ENCODE results near the gene ZNF24.
A peak's percentile ranks its signal among the peaks of the same experiment; 100 is the strongest.

The ZNF24 gene

DNA sequence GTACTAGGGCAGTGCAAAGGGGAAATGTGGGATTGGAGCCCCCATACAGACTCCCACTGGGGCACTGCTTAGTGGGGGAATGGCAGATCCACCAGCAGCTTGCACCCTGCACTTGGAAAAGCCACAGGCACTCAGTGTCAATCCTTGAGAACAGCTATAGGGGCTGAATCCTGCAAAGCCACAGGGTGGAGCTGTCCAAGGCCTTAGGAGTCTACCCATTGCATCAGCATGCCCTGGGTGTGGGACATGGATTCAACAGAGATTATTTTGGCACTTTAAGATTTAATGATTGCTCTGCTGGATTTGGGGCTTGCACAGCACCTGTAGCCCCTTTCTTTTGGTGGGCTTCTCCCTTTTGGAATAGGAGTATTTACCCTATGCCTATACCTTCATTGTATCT is 8.6 kb upstream of the ZNF24 start:
- DNase-seq: no peak

DNA sequence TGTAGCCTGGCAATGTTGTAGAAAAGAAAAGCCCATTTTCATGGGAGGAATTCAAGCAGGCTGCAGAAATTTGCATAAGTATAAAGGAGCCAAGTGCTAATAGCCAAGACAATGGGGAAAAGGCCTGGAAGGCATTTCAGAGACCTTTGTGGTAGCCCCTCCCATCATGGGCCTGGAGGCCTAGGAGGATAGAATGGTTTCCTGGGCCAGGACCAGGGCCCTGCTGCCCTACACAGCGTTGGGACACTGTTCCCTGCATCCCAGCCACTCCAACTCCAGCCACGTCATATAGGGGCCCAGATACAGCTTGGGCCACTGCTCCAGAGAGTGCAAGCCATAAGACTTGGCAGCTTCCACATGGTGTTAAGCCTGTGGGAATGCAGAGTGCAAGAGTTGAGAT is 8.1 kb upstream of the ZNF24 start:
- DNase-seq: no peak

DNA sequence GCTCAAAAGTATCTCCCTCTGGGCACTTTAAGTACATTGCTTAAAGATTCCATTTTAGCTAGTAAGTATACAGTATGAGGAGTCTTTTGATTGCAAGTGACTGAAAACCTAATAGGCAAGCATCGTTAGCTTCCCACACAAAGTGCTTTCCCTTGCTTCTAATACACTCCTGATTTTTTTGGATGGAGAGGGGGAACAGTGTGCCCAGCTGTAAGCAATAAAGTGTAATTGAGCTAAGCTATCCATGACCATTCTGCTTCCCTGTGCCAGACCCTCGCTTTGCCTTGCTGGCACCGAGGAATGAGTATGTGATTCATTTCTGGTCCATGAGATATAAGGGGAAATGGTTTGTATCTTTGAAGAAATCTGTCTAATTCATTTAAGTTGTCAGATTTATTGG is 3.8 kb upstream of the ZNF24 start:
- DNase-seq: no peak

DNA sequence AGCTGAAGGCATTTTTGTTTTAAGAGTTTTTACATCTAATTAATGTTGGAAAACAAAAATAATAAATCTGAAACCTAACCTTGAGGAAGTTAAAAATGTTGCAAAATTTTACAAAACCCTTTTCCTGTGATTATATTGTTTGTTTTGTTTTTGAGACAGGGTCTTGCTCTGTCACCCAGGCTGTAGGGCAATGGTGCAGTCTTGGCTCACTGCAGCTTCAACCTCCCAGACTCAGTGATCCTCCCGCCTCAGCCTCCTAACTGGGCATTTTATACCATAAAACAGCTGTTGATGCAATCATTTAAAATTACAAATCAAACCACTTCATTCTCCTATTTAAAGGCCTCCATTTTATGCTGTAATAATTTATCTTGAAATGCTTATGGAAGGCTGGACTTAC is 1.7 kb upstream of the ZNF24 start:
- no peak for DNase-seq

DNA sequence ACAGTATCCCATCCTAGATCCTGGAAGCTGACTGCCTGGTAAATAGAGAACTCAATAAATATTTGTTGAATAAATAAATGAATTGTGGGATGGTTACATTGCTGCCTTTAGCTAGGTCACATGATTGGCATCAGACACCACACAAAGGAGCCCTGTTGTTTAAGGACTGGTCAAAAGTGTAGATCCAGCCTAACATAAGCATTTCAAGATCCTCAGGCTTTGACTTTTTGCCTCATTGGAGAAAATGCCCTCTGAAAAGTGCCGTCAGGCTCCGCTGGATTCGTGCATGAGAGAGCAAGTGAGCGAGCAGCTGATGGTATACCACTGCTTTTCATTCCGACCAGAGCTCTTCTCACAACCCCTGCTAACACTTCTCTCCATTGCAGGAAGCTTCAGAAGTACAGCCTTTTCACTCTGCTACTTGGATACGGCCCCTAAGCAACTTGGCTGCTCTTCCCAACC is 1.3 kb upstream of the ZNF24 start:
- DNase-seq: no peak

DNA sequence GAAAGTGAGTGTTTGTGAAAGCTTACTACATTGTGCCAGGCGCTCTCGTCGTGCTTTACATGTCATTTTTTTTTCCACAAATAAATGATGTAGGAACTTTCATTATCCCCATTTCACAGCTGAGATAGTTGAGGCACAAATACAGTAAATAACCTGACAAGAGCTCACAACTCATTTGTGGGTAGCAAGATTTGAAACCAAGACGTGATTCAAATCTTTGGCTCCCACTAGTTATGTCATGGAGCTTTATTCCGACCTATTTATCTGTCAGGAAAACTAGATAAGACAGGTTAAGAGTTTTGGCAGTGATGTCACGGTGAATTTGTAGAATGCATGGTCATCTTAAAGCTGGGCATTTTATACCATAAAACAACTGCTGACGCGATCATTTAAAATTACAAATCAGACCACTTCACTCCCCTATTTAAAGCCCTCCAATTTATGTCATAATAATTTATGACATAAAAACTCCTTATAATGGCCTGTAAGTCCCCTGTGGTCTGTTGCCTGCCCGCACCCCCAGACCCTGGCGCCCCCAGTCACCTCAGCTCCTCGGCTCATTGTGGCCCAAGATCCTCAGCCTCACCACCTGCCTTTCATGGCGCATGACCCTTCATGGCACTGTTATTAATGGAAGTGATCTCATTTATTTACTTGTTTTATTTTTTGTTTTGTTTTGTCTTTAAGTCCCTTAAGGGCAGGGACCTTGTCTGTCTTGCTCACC is 678 bp upstream of the ZNF24 start:
- DNase-seq: no peak

DNA sequence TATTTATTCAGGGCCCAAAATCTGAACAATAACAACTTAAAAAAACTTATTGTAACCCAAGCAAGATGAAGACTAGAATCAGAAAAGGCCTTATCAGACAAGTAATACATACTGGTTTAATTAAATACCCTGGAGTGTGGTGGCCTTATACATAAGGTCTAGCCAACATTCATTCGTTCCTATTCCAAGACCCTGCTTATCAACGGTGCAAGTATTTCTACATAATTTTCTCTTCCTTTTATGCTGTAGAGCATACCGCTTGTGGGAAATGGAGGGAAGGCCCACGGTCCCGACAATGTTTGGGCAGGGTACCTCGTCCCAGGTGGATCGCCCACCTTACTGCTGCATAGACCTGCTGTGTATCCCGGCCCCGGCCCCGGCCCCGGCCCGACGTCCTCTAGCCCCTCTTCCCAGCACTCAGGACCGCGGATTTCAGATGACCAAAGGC is 708 bp downstream of the ZNF24 start:
- peak; percentile 22 for DNase-seq

DNA sequence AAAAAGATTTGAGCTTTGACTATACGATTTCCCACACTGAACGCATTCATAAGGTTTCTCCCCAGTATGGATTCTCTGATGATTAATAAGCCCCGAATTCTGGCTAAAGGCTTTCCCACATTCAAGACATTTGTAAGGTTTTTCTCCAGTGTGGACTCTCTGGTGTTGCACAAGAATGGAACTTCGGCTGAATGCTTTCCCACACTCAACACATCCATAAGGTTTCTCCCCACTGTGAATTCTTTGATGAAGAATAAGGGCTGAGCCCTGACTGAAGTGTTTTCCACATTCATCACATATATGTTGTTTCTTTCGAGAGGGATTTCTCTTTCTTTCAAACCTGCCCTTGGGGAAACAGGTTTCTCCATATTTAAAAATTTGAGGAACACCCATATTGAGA is 6.9 kb downstream of the ZNF24 start:
- DNase-seq: no peak

DNA sequence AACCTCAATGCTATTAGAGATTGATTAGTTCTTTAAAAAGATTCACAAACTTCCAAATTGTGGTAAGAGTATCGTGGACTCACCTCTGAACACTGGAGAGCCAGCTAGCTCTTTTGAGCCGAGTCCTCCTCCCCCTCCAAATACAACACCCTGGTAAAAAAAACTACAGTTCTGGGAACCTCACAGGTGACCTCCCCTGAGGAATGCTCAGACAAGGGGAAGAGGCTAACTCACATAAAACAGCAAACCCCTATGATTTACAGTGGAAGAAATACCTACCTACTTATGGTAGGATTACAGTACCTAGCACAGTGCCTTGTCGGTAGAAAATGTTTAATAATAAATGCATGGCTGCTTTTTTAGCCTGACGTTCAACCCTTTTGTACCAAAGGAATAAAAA is 8.4 kb downstream of the ZNF24 start:
- DNase-seq: no peak

DNA sequence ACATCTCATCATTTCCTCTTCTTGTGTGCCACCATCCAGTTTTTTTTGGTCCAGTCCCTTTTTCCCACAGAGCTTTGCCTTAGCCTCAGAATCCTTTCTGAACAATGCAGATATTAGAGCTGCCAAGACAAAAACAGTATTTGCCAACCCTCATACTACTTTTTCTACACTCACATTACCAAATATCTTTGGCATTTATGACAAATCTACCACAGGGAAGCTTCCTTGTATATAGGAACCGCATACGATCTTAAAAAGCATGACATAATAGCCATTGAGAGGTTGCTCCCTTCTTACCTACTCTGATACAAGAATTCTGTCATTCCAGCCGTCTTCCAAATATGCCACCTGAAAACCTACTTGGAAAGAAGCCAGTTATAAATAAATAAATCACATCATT is 9.4 kb downstream of the ZNF24 start:
- no peak for DNase-seq

DNA sequence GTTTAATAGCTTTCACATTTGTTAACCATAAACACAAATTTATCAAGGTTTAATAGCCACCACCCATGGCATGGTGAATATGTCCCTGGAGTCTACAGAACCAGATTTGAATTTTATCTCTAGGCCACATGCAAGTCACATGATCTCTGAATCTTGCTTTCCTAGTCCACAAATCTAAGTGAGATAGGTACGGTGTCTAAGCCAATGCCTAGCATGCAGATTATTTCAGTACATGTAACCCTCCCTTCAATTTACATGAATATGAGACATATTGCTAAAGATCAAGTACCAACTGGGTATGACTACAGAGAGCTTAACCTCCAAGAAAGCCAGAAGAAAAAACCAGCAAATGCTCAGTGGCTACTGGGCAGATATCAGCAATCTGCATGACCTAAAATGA is 10.0 kb downstream of the ZNF24 start:
- peak; percentile 19 for DNase-seq

DNA sequence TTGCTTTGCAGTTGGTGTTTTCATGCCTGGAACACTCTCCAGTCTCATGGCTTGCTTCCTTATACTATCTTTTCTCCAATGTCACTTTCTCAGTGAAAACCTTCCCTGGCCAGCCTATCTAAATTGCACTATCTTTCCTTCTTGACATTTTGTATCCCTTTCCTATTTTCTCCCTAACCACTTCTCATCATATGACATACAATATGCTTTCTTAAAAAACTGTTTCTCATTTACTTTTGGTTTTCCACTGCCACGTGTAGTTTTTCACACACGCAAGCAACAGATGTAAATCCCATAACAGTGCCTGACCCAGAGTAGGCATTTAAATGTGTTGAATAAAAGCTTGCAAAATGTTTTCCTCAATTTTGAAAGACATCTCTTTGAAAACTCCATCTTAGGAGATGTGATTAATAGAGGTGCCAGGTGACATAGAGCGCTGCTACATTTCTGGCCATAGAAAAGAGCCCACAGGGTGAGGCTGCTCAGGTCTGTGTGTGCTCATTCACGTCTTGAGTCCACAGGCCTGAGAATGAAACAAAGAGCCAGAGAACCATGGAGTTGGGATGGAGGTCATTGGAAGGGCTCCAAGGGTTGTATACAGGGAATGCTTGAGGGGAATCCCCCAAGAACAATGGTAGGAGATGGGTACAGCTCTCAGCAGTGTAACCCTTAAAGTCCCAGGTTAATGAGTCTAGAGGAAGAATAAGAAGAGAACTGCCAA is 12.7 kb downstream of the ZNF24 start:
- DNase-seq: no peak

DNA sequence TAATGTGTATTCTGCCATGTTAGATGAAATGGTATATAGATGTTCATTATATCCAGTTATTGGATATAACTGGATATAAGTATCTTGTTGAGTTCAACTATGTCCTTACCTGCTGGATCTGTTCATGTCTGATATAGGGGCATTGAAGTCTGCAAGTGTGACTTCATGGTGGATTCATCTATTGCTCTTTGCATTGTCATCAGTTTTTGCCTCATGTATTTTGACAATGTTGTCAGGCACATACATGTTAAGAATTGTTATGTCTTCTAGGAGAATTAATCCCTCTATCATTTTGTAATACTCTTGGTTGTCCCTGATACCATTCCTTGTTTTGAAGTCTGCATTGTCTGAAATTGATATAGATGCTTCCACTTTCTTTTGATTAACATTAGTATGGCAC is 15.4 kb downstream of the ZNF24 start:
- no peak for DNase-seq

DNA sequence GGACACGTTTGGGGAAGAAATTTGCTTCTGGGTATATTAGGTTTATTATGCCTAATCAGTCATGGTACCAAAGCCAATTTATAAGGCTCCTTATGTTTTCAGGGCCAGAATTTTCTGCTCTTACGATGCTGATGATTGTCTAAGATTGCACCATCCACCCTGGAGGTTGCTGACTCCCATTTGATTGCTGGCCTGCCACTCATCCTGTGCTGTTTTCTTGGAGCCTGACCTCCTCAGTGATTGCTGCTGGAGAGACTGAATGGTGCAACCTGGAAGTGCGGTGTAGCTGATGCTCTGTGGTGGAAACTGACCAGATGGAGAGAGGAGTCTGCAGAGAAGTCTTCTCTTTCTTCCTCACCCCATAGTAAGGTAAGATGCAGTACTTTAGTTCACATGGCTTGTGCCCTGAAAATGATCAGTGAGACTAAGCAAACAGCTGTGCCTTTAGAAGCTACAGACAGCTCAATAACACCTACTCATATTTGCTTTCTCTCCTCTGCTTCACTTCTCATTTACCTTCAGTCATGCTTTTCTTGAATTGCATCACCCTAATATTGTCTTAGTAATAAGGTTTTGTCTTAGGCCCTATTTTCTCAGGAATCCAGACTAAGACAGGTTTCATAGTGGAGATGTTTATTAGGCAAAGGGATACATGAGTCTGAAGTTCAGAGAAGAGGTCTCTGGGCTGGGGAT is 17.4 kb downstream of the ZNF24 start:
- no peak for DNase-seq

DNA sequence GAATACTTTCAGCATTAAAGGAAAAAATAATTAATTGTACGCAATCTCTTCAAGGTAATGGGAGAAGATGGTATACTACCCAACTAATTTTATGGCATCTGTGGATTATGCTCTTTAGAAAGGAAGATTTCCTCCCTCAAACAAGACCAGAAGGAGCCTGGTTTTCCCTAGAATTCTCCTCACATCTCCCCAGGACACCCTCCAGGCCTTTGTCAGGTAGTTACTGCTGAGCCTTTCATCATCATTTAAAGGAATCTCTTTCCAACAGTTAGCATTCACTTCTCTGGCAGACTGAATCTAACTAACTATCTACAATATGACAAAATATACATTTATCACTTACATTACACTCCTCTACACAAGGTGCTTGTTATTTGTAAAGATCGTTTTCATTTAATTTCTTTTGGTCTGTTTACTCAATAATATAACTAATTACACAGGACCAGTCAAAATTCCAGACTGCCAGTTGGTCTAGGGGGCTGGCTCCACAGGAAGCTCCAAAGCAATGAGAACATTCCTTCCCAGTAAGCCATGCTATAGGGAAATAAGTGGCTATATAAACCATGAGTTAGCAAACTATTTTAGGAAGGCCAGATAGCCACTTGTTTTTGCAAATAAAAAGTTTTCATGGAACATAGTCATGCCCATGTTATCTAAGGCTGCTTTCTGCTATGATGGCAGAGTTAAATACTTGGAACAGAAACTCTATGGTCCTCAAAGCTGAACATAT is 19.1 kb downstream of the ZNF24 start:
- no peak for DNase-seq

DNA sequence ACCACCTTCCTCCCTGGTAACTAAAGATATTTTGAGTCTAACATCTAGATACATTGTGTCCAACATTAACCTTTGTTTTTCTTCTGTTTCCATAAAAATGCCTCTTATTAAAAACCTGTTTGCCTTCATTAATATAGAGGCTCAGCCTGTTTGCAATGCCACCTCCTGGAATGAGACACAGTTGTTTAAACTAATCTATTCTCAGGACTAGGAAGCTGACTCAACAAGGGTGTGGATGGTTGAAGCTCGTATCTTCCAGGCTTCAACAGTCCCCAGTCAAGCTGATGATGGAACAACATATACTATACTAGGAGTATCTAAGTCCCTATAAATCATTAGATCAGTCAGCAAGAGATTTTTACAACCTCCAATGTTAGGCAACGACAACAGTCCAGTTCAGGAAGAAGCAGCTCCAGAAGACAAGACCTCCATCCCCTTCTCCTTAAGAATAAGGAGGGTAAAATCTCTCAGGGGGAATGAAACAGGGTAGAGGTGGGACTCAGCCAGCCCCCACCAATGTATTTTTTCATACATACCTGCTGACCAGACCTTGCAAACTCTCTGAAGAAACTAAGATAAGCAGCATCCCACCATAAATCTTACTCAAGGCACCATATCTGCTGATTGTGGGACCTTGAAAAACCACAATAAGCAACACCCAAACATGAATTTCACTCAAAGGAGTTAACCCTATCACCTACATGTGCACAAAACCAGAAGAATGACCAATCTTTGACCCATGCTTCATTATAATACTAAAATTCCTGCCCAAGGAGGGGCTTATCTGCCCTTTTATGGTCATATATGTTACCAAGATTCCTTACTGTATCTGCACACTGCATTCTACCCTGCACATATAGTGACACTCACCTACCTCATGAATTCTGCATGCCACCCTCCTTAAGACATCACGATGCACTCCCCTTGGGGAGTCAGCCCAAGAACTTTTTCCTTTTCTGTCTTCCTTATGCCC is 21.4 kb downstream of the ZNF24 start:
- DNase-seq: peak; percentile 17

DNA sequence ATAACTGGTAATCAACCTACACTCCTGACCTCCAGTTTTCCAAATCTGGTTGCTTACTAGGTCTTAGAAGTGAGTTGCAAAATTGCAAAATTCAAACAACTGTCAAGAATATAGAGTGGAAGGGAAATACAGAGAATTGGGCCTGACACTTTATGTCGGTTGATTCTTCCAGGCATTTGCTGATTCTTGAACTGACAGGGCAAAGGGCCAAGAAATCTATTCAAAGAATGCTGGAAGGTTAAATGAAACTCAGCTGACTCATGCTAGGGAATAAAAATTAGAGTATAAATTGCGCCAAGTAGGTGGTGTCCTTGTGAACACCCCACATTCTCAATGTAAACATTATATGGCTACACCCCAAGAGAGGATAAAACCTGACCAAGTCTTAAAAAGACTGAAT is 32.7 kb downstream of the ZNF24 start:
- no peak for DNase-seq

DNA sequence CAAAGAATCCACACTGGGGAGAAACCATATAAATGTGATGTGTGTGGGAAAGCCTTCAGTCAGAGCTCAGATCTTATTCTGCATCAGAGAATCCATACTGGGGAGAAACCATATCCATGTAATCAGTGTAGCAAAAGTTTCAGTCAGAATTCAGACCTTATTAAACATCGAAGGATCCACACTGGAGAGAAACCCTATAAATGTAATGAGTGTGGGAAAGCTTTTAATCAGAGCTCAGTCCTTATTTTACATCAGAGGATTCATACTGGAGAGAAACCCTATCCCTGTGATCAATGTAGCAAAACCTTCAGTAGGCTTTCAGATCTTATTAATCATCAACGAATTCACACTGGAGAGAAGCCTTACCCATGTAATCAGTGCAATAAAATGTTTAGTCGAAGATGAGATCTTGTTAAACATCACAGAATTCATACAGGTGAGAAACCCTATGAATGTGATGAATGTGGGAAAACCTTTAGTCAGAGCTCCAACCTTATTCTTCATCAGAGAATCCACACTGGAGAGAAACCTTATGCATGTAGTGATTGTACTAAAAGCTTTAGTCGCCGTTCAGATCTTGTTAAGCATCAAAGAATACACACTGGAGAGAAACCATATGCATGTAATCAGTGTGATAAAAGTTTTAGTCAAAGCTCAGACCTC is 37.5 kb downstream of the ZNF24 start:
- DNase-seq: no peak

DNA sequence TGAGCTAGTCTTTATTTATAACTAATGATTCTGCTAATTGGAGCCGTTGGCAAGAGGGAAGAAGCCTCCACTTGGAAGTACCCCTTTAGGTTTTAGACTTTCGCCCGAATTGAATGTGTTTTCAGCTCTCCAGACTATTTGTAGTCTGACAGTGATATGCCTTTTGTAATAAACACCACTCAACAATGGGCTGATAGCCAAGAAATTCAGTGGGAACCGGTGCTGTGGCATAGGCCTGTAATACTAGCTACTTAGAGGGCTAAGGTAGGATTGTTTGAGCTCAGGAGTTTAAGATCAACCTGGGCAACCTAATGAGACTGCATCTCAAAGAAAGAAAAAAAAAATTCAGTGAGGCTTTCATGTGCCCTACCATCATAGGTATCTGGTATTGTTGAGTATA is 40.6 kb downstream of the ZNF24 start:
- no peak for DNase-seq

DNA sequence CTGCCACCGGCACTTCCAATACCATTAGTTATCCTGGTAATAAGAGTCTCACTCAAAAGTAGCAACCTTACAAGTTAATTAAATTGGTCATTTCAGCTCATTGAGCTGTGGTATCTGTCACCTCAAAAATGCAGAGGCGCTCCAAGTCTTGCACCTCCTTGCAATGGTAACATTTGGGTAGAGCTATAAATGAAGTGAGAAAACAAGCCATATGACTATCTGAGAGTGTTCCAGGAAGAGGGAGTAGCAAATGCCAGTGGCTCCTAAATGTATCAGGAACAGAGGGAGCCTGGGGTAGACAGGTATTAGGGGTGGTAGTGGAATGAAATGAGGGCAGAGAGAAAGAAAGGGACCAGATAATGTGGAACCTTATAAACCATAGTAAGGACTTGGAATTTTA is 48.2 kb downstream of the ZNF24 start:
- no peak for DNase-seq

DNA sequence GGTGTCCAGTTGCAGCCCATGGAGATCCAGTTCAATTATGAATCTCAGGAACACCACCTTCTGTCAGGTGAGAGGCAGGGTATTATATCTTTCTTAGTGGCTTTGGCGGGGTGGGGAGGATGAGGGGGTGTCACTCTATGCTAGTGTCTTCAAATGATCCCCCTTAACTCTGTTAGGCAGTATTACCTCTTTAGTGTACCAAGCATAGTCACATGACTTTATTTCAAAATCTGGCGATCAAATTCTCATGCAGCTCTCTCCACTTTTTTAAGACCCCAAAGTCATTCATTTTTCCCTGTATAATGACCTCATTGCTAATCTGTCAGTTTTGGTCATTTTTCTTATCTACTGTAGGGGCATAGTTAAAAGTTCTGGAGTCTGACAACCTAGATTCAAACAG is 53.1 kb downstream of the ZNF24 start:
- peak; percentile 12 for DNase-seq
